ENCODE results near the gene HLA-DMA.

The HLA-DMA gene

DNA sequence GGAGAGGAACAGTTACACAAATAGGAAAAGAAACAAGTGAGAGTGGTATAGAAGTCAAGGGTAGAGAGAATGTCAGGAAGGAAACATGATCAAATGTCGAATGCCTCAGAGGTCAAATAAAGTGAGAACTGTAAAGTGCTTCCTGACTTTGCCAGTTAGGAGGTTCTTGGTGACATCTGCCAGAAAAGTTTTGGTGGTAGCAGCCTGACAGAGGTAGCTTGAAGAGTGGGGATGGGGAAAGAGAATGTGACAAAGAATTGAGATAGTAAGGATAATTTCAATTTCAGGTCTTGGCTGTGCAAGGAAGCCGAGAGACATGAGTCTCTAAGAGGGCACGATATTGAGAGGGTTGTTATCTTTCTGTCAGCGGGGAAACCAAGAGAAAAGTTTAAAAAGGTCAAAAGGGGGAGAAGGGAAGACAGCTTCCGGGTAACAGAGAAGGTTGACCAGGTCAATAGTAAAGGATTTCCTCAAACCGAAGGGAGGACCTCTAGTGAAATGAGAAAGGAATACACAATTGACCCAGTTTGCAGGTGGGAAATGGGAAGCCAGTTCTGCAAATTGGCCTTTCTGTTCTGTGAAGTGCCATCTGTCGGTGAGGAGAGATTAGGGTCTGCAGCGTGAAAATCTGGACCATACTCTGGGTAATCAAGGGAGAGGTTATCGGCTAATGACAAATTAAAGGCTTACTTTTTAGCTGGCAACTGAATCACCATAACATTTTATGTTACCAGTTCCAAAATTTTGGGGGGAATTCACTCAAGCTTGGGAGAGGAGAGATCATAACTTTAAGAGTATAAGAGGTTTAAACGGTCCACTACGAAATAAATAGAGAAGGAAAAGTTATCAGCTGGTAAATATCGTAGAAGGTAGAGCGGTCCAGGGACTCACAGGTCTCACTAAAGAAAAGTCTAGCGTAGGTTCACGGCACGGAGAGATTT, 14.5 kb upstream of the HLA-DMA start:
- Histone ChIP-seq H3K36me3 (peaks cover under 1 to 3% (median 3%) of the 10 kb centered on the region in 3 donors), H3K27me3 (no peaks in the 10 kb centered on the region), H3K9me3 (no peaks in the 10 kb centered on the region), H3K27ac (peak overlapping the region; percentile 99), H3K4me1 (peaks cover 0 to 38% (median 12%) of the 10 kb centered on the region in 4 donors), H3K4me3 (peak overlapping the region; percentile 90 to 94)
- TF ChIP-seq, protein P1, sequence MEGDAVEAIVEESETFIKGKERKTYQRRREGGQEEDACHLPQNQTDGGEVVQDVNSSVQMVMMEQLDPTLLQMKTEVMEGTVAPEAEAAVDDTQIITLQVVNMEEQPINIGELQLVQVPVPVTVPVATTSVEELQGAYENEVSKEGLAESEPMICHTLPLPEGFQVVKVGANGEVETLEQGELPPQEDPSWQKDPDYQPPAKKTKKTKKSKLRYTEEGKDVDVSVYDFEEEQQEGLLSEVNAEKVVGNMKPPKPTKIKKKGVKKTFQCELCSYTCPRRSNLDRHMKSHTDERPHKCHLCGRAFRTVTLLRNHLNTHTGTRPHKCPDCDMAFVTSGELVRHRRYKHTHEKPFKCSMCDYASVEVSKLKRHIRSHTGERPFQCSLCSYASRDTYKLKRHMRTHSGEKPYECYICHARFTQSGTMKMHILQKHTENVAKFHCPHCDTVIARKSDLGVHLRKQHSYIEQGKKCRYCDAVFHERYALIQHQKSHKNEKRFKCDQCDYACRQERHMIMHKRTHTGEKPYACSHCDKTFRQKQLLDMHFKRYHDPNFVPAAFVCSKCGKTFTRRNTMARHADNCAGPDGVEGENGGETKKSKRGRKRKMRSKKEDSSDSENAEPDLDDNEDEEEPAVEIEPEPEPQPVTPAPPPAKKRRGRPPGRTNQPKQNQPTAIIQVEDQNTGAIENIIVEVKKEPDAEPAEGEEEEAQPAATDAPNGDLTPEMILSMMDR (IDR thresholded peaks at IDR 0.05) = peak; percentile 38 to 39
- DNase-seq = no peak
- intact Hi-C loops (cut with DNase I; ENCODE audit: low total_unique reads) = loop anchor here (5.0 kb wide), 2 partner anchors 35 to 130 kb away; partner anchors contain the start of gene TAP2

DNA sequence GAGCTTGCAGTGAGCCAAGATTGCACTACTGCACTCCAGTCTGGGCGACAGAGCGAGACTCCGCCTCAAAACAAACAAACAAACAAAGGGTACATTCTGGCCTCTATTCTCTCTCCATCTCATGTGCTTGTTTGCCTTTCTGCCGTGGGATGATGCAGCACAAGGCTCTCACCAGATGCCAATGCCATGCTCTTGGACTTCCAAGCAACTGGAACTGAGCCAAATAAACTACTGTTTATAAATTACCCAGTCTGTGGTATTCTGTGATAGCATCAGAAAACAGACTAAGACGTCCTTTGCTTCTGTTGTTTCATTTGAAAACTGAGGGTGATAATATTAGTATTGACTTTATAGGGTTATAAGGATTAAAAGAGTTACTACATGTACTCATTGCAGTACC, 11.9 kb upstream of the HLA-DMA start:
- TF ChIP-seq, protein P1 (IDR thresholded peaks at IDR 0.05) = no peak
- DNase-seq = no peak
- peaks cover 0 to 41% (median 12%) of the 10 kb centered on the region in 4 donors for H3K4me1 ChIP-seq
- no peak overlapping the region for H3K27ac ChIP-seq
- intact Hi-C loops (cut with DNase I; ENCODE audit: low total_unique reads) = loop anchor here (5.0 kb wide), 2 partner anchors 32 to 127 kb away; partner anchors contain the start of gene TAP2
- no peaks in the 10 kb centered on the region for H3K9me3 ChIP-seq
- no peak overlapping the region for H3K4me3 ChIP-seq
- H3K27me3 ChIP-seq = no peaks in the 10 kb centered on the region
- no peaks in the 10 kb centered on the region for H3K36me3 ChIP-seq

DNA sequence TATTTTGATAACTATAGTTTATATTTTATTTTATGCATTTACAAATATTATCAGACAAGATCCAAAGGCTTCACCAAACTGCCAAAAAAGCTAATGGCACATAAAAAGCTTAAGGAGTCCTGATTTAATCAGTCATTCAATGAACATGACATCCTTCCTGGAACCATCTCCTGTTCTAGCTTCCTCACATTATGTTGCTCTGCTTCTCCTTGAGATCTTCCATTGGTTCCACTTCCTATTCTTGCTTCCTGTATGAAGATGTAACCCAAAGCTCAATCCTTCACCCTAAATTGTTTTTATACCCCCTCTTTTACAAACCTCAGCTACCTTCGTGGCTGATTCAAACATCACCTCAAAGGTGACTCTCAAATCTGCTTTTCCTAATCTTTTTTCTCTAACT, 11.0 kb upstream of the HLA-DMA start:
- H3K4me1 ChIP-seq = peaks cover 0 to 41% (median 12%) of the 10 kb centered on the region in 4 donors
- H3K36me3 ChIP-seq = no peaks in the 10 kb centered on the region
- TF ChIP-seq, protein P1 (IDR thresholded peaks at IDR 0.05) = no peak
- no peaks in the 10 kb centered on the region for H3K9me3 ChIP-seq
- intact Hi-C loops (cut with DNase I; ENCODE audit: low total_unique reads) = no loop called here
- H3K27ac ChIP-seq = no peak overlapping the region
- H3K27me3 ChIP-seq = no peaks in the 10 kb centered on the region
- H3K4me3 ChIP-seq = no peak overlapping the region
- DNase-seq = no peak

DNA sequence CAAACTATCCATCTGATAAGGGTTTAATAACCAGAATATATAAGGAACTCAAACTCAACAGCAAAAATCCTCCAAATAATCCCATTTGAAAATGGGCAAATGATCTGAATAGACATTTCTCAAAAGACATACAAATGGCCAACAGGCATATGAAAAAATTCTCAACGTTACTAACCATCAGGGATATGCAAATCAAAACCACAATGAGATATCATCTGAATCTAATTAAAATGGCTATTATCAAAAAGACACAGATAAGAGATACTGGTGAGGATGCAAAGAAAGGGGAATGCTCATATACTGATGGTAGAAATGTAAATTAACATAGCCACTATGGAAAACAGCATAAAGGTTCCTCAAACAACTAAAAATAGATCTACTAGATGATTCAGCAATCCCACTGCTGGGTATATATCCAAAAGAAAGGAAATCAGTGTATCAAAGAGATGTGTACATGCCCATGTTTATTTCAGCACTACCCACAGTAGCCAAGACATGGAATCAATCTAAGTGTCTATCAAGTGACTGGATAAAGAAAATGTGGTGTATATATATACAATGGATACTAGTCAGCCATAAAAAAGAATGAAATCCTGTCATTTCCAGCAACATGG, 9.4 kb upstream of the HLA-DMA start:
- Histone ChIP-seq H3K27ac (no peak overlapping the region), H3K4me3 (no peak overlapping the region), H3K9me3 (no peaks in the 10 kb centered on the region), H3K4me1 (peaks cover 0 to 37% (median 10%) of the 10 kb centered on the region in 4 donors), H3K36me3 (no peaks in the 10 kb centered on the region), H3K27me3 (no peaks in the 10 kb centered on the region)
- intact Hi-C loops (cut with DNase I; ENCODE audit: low total_unique reads) = no loop called here
- TF ChIP-seq, protein P1 (IDR thresholded peaks at IDR 0.05) = no peak
- no peak for DNase-seq

DNA sequence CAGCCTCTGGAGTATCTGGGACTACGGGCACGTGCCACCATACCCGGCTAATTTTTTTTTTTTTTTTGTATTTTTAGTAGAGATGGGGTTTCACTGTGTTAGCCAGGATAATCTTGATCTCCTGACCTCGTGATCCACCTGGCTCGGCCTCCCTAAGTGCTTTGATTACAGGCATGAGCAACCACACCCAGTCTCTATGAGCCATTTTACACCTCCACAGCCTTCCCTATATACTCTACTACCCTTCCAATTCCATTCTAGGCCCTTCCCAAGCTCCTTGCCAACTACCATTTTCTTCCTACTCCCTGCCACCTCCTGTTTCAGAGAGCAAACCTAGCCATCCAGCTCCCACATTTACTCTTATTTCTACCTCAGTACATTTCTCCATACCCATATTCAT, 7.7 kb upstream of the HLA-DMA start:
- Histone ChIP-seq H3K27ac (no peak overlapping the region), H3K4me3 (no peak overlapping the region), H3K36me3 (no peaks in the 10 kb centered on the region), H3K9me3 (no peaks in the 10 kb centered on the region), H3K4me1 (peaks cover 0 to 20% (median 0%) of the 10 kb centered on the region in 4 donors), H3K27me3 (no peaks in the 10 kb centered on the region)
- TF ChIP-seq, protein P1 (IDR thresholded peaks at IDR 0.05) = no peak
- intact Hi-C loops (cut with DNase I; ENCODE audit: low total_unique reads) = no loop called here
- no peak for DNase-seq

Data from tibial artery (tissue), 4 donors.